Erythroblast (primary cell): ENCODE data around the gene LHFPL5.

Experiments used
- DNase-seq, 2 experiments: peaks; one replicate each; lab custom pipeline; 2025; lab: John Stamatoyannopoulos, UW
- GATA1 ChIP-seq: IDR thresholded peaks from 2 replicates; pipeline ENCODE4 v1.6.1; 2011; ENCODE audit warnings: low read depth, mild to moderate bottlenecking, control low read depth, low read length, moderate library complexity
- POLR2A ChIP-seq: IDR thresholded peaks from 2 replicates; pipeline ENCODE4 v1.6.1; 2011; ENCODE audit warnings: mild to moderate bottlenecking, low read length

LHFPL5 gene

GRCh38 chr6:35781290-35781689, 23.9 kb upstream of the LHFPL5 start:
- DNase-seq: no peak

GRCh38 chr6:35782424-35782823, 22.7 kb upstream of the LHFPL5 start:
- TF ChIP-seq GATA1 (no peak), POLR2A (no peak)

More at GRCh38 chr6:35781290-35781689, 23.9 kb upstream of the LHFPL5 start:
- TF ChIP-seq GATA1 (no peak), POLR2A (no peak)

GRCh38 chr6:35784200-35784599, 21.0 kb upstream of the LHFPL5 start:
- no peak for DNase-seq

More at GRCh38 chr6:35782424-35782823, 22.7 kb upstream of the LHFPL5 start:
- DNase-seq: no peak

GRCh38 chr6:35786272-35786671, 18.9 kb upstream of the LHFPL5 start:
- TF ChIP-seq GATA1 (no peak), POLR2A (no peak)
- no peak for DNase-seq

More at GRCh38 chr6:35784200-35784599, 21.0 kb upstream of the LHFPL5 start:
- no peak for TF ChIP-seq POLR2A
- no peak for TF ChIP-seq GATA1

GRCh38 chr6:35786810-35787209, 18.3 kb upstream of the LHFPL5 start:
- DNase-seq: no peak
- TF ChIP-seq GATA1 (no peak), POLR2A (no peak)

- TF ChIP-seq POLR2A: no peak
- no peak for TF ChIP-seq GATA1
- DNase-seq: no peak
These were observed 17.6 kb upstream of the LHFPL5 start for GRCh38 chr6:35787266-35788218.

- no peak for DNase-seq
- TF ChIP-seq GATA1: no peak
- no peak for TF ChIP-seq POLR2A
These were observed 16.6 kb upstream of the LHFPL5 start for GRCh38 chr6:35788423-35788982.

- no peak for TF ChIP-seq GATA1
- TF ChIP-seq POLR2A: no peak
- DNase-seq: no peak
These were observed 14.5 kb upstream of the LHFPL5 start for GRCh38 chr6:35790683-35791082.

- TF ChIP-seq POLR2A (no peak), GATA1 (no peak)
- no peak for DNase-seq
These were observed 10.4 kb upstream of the LHFPL5 start for GRCh38 chr6:35794536-35795452.

- no peak for TF ChIP-seq GATA1
- TF ChIP-seq POLR2A: no peak
- DNase-seq: no peak
These were observed 9.6 kb upstream of the LHFPL5 start for GRCh38 chr6:35795453-35796071.

- no peak for DNase-seq
- TF ChIP-seq POLR2A (no peak), GATA1 (no peak)
These were observed 8.9 kb upstream of the LHFPL5 start for GRCh38 chr6:35796236-35796635.

GRCh38 chr6:35797837-35798526, 7.2 kb upstream of the LHFPL5 start:
- DNase-seq: no peak
- TF ChIP-seq GATA1: no peak
- TF ChIP-seq POLR2A: no peak
